Caco-2 (cell line): ENCODE data around the gene TMEM203. TPM values are rescaled to one million over a fixed set of nuclear protein-coding genes. Genes with fewer than 3 reads are reported as not detected.

Source experiments
- BruUV-seq: library from RNA; stranded (reverse); fragments of 400-500 nt; replicated peaks from 2 replicates; lab custom pipeline; 2021; lab: Mats Ljungman, UMichigan
- CTCF ChIA-PET: fragments of 300-600 bp; sonication (Branson Sonifier 250); formaldehyde crosslinking; loops from one replicate; lab custom pipeline; 2022; ENCODE audit warnings: antibody characterized with exemption; lab: Charles Lee
- POLR2A ChIA-PET: fragments of 300-600 bp; sonication (Branson Sonifier 250); formaldehyde crosslinking; loops from one replicate; lab custom pipeline; 2022; ENCODE audit warnings: antibody characterized with exemption; lab: Charles Lee
- DNase-seq, 2 experiments: peaks; one replicate each; pipeline versions ENCODE4 v3.0.0 to v3.0.0-alpha.2; 2020 to 2022
- H3K27me3 ChIP-seq: replicated peaks from 2 replicates; pipeline ENCODE4 v1.6.0; 2011; ENCODE audit warnings: low read length; ENCODE audit not compliant: control insufficient read depth, insufficient read depth
- H3K36me3 ChIP-seq: 2 replicates; pipeline ENCODE4 v1.5.1; 2011; ENCODE audit warnings: low read length; ENCODE audit not compliant: control insufficient read depth, insufficient read depth
- H3K4me1 ChIP-seq: fragments of 250-450 bp; sonication (Bioruptor Pico); 2 replicates; pipeline ENCODE4 v1.5.1; 2020; ENCODE audit warnings: mild to moderate bottlenecking
- H3K4me3 ChIP-seq: 2 replicates; pipeline ENCODE4 v1.5.1; 2011; ENCODE audit warnings: low read depth, mild to moderate bottlenecking, control low read depth, low read length
- H3K9me3 ChIP-seq: fragments of 250-450 bp; sonication (Bioruptor Pico); 2 replicates; pipeline ENCODE4 v1.5.1; 2020; ENCODE audit warnings: mild to moderate bottlenecking, moderate library complexity
- H3K27ac Mint-ChIP-seq: one replicate; pipeline ENCODE4 v1.8.0; 2022; ENCODE audit warnings: mixed read lengths; ENCODE audit not compliant: unreplicated experiment
- H3K27me3 Mint-ChIP-seq: one replicate; pipeline ENCODE4 v1.8.0; 2022; ENCODE audit warnings: mixed read lengths; ENCODE audit not compliant: insufficient read depth, unreplicated experiment
- H3K36me3 Mint-ChIP-seq: one replicate; pipeline ENCODE4 v1.8.0; 2022; ENCODE audit warnings: mild to moderate bottlenecking, mixed read lengths; ENCODE audit not compliant: insufficient read depth, unreplicated experiment
- H3K4me1 Mint-ChIP-seq: one replicate; pipeline ENCODE4 v1.8.0; 2022; ENCODE audit warnings: low read depth, mixed read lengths; ENCODE audit not compliant: unreplicated experiment
- H3K4me3 Mint-ChIP-seq: one replicate; pipeline ENCODE4 v1.8.0; 2022; ENCODE audit warnings: mild to moderate bottlenecking, moderate library complexity, mixed read lengths; ENCODE audit not compliant: unreplicated experiment
- H3K9me3 Mint-ChIP-seq: one replicate; pipeline ENCODE4 v1.8.0; 2022; ENCODE audit warnings: mixed read lengths; ENCODE audit not compliant: unreplicated experiment
- intact Hi-C: fragments of 100-400 bp; cut with micrococcal nuclease; formaldehyde crosslinking; loops from one replicate; pipeline ENCODE4 v1.10.0; 2022; ENCODE audit not compliant: unreplicated experiment
- total RNA-seq: library from RNA; stranded (reverse); gene quantifications from 2 replicates; pipeline ENCODE4 v1.2.3, GENCODE V29; 2022
- TF ChIP-seq, protein P1 (sequence below), 2 experiments: fragments of 200-600 bp in 1 of 2; IDR thresholded peaks; 1 replicate in 1 of 2; 2 replicates in 1 of 2; pipeline versions ENCODE4 v1.5.1 to v1.8.0; 2011 to 2022; ENCODE audit warnings: antibody characterized with exemption in 1 of 2, control low read depth in 1 of 2, inconsistent platforms in 1 of 2, low read depth in 1 of 2, low read length in 1 of 2, mild to moderate bottlenecking in 1 of 2, moderate library complexity in 1 of 2; ENCODE audit not compliant: insufficient read depth in 1 of 2, severe bottlenecking in 1 of 2, unreplicated experiment in 1 of 2

TMEM203 gene
- total RNA-seq, 1 experiment from 2014 or later = 38.4 TPM

DNA sequence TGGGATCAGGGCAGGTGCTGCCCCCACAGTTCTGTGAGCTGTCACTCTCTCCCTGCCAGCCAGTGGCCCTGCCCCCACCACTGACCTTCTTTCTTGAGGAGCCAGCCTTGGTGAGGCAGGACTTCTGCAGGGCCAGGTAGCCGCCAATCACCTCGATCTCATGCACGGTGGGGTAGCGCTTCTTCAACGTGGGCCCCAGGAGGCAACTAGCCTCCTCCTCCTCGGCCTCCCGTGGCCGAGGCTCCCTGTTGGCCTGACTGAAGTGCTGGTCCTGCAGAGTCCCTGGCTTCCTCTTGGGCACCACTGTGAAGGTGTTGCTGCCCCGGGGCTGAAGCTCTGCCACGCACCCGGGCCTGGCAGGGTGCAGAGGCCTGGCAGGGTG is 6.6 kb downstream of the TMEM203 start:
- no peaks in the 10 kb centered on the region for H3K9me3 ChIP-seq
- POLR2A ChIA-PET = interaction anchor here (0.5 to 1.4 kb wide), 3 partner anchors 10 to 42 kb away, joined by 3 to 5 read pairs (median 4); no protein-coding TSS in a partner anchor
- Mint-ChIP-seq H3K27me3 (no peaks in the 10 kb centered on the region), H3K4me1 (peaks cover 8% of the 10 kb centered on the region), H3K36me3 (peaks cover 20% of the 10 kb centered on the region), H3K9me3 (no peaks in the 10 kb centered on the region), H3K27ac (peak overlapping the region; percentile 39), H3K4me3 (peak overlapping the region; percentile 76)
- TF ChIP-seq, protein P1, sequence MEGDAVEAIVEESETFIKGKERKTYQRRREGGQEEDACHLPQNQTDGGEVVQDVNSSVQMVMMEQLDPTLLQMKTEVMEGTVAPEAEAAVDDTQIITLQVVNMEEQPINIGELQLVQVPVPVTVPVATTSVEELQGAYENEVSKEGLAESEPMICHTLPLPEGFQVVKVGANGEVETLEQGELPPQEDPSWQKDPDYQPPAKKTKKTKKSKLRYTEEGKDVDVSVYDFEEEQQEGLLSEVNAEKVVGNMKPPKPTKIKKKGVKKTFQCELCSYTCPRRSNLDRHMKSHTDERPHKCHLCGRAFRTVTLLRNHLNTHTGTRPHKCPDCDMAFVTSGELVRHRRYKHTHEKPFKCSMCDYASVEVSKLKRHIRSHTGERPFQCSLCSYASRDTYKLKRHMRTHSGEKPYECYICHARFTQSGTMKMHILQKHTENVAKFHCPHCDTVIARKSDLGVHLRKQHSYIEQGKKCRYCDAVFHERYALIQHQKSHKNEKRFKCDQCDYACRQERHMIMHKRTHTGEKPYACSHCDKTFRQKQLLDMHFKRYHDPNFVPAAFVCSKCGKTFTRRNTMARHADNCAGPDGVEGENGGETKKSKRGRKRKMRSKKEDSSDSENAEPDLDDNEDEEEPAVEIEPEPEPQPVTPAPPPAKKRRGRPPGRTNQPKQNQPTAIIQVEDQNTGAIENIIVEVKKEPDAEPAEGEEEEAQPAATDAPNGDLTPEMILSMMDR (IDR thresholded peaks at IDR 0.05; ENCODE audit: insufficient read depth in 1 of 2, low read depth in 1 of 2, low read length in 1 of 2, severe bottlenecking in 1 of 2, unreplicated experiment in 1 of 2) = no peak
- H3K36me3 ChIP-seq = no peaks in the 10 kb centered on the region
- H3K4me3 ChIP-seq = peak overlapping the region; percentile 49
- H3K27me3 ChIP-seq = no peaks in the 10 kb centered on the region
- CTCF ChIA-PET = interaction anchor here (0.6 to 2.0 kb wide), 4 partner anchors 10 to 67 kb away, joined by 3 to 12 read pairs (median 4); partner anchors contain the start of genes ANAPC2 and SSNA1
- intact Hi-C loops = no loop called here
- DNase-seq = no peak
- H3K4me1 ChIP-seq = peaks cover 32% of the 10 kb centered on the region
- no TSS peak for BruUV-seq

DNA sequence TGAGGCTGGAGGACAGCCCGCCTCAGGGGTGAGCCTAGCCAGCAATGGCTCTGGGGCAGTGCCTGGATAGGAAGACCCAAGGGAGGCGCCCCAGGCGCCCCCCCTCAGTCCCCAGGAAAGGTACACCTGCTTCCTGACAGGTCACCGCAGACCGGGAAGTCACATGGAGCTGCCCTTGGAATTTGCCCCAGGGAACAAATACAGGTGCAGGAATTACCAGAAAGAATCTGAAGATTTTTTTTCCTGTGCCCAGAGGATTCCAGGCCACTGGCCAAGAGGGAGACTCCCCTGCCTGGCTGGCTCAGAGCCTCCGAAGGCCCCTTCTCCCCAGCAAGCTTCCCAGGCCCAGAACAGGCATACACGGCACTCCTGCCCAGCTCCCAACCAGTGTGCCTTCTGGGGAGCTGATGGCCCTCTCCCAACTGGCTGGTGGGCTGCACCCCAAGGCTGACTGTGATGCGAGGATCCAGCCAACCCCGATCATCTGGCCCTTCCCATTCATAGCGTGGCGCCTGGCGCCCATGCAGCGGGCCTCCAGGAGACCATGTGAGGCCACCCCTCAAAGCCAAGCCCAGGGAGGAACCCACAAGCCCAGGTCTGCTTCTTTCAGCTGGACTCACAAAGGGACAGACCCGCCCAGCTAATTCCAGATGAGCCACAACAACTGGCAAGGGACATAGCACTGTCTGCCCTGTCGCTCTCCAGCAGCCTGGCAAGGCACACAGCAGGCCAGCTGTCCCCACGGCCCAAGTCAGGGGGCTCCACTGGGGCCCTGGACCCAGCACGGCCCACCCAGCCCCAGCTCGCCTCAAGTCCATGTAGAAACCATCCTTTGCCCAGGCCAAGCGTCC is 7.2 kb downstream of the TMEM203 start:
- BruUV-seq = no TSS peak
- Mint-ChIP-seq H3K4me1 (peaks cover 8% of the 10 kb centered on the region), H3K27me3 (no peaks in the 10 kb centered on the region), H3K27ac (peak overlapping the region; percentile 39), H3K36me3 (peaks cover 20% of the 10 kb centered on the region), H3K4me3 (peak overlapping the region; percentile 76), H3K9me3 (no peaks in the 10 kb centered on the region)
- peaks cover 32% of the 10 kb centered on the region for H3K4me1 ChIP-seq
- H3K27me3 ChIP-seq = no peaks in the 10 kb centered on the region
- TF ChIP-seq, protein P1 (IDR thresholded peaks at IDR 0.05; ENCODE audit: insufficient read depth in 1 of 2, low read depth in 1 of 2, low read length in 1 of 2, severe bottlenecking in 1 of 2, unreplicated experiment in 1 of 2) = no peak
- ChIA-PET CTCF (interaction anchor here (1.0 to 2.0 kb wide), 2 partner anchors 9 to 38 kb away, joined by 4 to 12 read pairs; partner anchors contain the start of genes ANAPC2 and SSNA1), POLR2A (interaction anchor here (0.9 to 1.4 kb wide), 2 partner anchors 9 to 25 kb away, joined by 4 to 5 read pairs; no protein-coding TSS in a partner anchor)
- peak overlapping the region; percentile 49 for H3K4me3 ChIP-seq
- H3K36me3 ChIP-seq = no peaks in the 10 kb centered on the region
- H3K9me3 ChIP-seq = no peaks in the 10 kb centered on the region
- intact Hi-C loops = no loop called here
- peak; percentile 69 to 82 for DNase-seq

- Mint-ChIP-seq H3K27me3 (no peaks in the 10 kb centered on the region), H3K27ac (peak overlapping the region; percentile 61), H3K9me3 (no peaks in the 10 kb centered on the region), H3K4me3 (peak overlapping the region; percentile 26), H3K36me3 (peaks cover 27% of the 10 kb centered on the region), H3K4me1 (peaks cover 12% of the 10 kb centered on the region)
- Histone ChIP-seq H3K4me3 (no peak overlapping the region), H3K9me3 (no peaks in the 10 kb centered on the region), H3K4me1 (peaks cover 29% of the 10 kb centered on the region), H3K36me3 (peaks cover 2% of the 10 kb centered on the region; the same call in 1 of the 2 replicates), H3K27me3 (no peaks in the 10 kb centered on the region)
- TF ChIP-seq, protein P1 (IDR thresholded peaks at IDR 0.05; ENCODE audit: insufficient read depth in 1 of 2, low read depth in 1 of 2, low read length in 1 of 2, severe bottlenecking in 1 of 2, unreplicated experiment in 1 of 2) = no peak
- POLR2A ChIA-PET = interaction anchor here (0.7 to 1.0 kb wide), 2 partner anchors 28 to 45 kb away, joined by 3 read pairs; no protein-coding TSS in a partner anchor
- no peak for DNase-seq
- intact Hi-C loops = no loop called here
- no TSS peak for BruUV-seq
- CTCF ChIA-PET = interaction anchor here (0.7 to 1.1 kb wide), 2 partner anchors 34 to 41 kb away, joined by 3 to 4 read pairs; no protein-coding TSS in a partner anchor
Measured at GRCh38 chr9:137195525-137196220, 9.8 kb downstream of the TMEM203 start.
